OCI-LY7 (cell line): Measurements from ENCODE around the gene UVRAG.
"Not testable (repeated sequence)": the region's sequence is repeated elsewhere in the genome, so short reads cannot be mapped to it uniquely, and the experiment has no call there.

ENCODE experiments used
- EZH2phosphoT487 ChIP-seq: fragments of 200-600 bp; sonication (generic); IDR thresholded peaks from 2 replicates; pipeline ENCODE4 v1.6.1; 2018; ENCODE audit warnings: low read depth, borderline replicate concordance, mild to moderate bottlenecking, mixed run types, antibody characterized with exemption, low read length, moderate library complexity, mixed read lengths
- TF ChIP-seq, protein P1 (sequence below): fragments of 200-600 bp; sonication (generic); conservative IDR thresholded peaks from 2 replicates; pipeline ENCODE4 v1.5.1; 2014; ENCODE audit warnings: mild to moderate bottlenecking, antibody characterized with exemption, low read length, moderate library complexity, mixed read lengths

DNA sequence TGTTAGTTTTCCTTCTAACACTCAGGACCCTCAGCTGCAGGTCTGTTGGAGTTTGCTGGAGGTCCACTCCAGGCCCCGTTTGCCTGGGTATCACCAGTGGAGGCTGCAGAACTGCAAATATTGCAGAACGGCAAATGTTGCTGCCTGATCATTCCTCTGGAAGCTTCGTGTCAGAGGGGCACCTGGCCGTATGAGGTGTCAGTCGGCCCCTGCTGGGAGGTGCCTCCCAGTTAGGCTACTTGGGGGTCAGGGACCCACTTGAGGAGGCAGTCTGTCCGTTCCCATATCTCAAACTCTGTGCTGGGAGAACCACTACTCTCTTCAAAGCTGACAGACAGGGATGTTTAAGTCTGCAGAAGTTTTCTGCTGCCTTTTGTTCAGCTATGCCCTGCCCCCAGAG lies 164.1 kb downstream of the UVRAG start:
- TF ChIP-seq, protein P1, sequence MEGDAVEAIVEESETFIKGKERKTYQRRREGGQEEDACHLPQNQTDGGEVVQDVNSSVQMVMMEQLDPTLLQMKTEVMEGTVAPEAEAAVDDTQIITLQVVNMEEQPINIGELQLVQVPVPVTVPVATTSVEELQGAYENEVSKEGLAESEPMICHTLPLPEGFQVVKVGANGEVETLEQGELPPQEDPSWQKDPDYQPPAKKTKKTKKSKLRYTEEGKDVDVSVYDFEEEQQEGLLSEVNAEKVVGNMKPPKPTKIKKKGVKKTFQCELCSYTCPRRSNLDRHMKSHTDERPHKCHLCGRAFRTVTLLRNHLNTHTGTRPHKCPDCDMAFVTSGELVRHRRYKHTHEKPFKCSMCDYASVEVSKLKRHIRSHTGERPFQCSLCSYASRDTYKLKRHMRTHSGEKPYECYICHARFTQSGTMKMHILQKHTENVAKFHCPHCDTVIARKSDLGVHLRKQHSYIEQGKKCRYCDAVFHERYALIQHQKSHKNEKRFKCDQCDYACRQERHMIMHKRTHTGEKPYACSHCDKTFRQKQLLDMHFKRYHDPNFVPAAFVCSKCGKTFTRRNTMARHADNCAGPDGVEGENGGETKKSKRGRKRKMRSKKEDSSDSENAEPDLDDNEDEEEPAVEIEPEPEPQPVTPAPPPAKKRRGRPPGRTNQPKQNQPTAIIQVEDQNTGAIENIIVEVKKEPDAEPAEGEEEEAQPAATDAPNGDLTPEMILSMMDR = not testable (repeated sequence)
- TF ChIP-seq EZH2phosphoT487 = not testable (repeated sequence)
